NT2/D1 (cell line): ENCODE data around the gene FTO.
"Not testable (repeated sequence)": the region's sequence is repeated elsewhere in the genome, so short reads cannot be mapped to it uniquely, and the experiment has no call there.

Experiments
- DNase-seq: peaks from one replicate; pipeline ENCODE4 v3.0.0-alpha.2; 2011; ENCODE audit warnings: low read depth, low spot score
- H3K27me3 ChIP-seq: 2 replicates; pipeline ENCODE4 v1.6.0; 2011; ENCODE audit warnings: mild to moderate bottlenecking; ENCODE audit not compliant: insufficient read length, insufficient read depth
- H3K36me3 ChIP-seq: 2 replicates; pipeline ENCODE4 v1.6.1; 2011; ENCODE audit warnings: mild to moderate bottlenecking, low read length, mixed read lengths; ENCODE audit not compliant: insufficient read depth, insufficient read length
- H3K4me1 ChIP-seq: 2 replicates; pipeline ENCODE4 v1.5.1; 2011; ENCODE audit not compliant: insufficient read depth, insufficient read length
- H3K4me3 ChIP-seq: 2 replicates; pipeline ENCODE4 v1.5.1; 2011; ENCODE audit warnings: low read depth; ENCODE audit not compliant: insufficient read length
- H3K9ac ChIP-seq: 2 replicates; pipeline ENCODE4 v1.6.0; 2011; ENCODE audit warnings: low read depth; ENCODE audit not compliant: insufficient read length
- H3K9me3 ChIP-seq: 2 replicates; pipeline ENCODE4 v1.5.1; 2011; ENCODE audit warnings: mild to moderate bottlenecking, low read length; ENCODE audit not compliant: insufficient read depth
- SUZ12 ChIP-seq: IDR thresholded peaks from 2 replicates; pipeline ENCODE4 v1.6.1; 2011; ENCODE audit not compliant: insufficient read length, insufficient read depth; ENCODE audit errors: extremely low read depth
- YY1 ChIP-seq: IDR thresholded peaks from 2 replicates; pipeline ENCODE4 v1.6.1; 2011; ENCODE audit not compliant: insufficient read length, insufficient read depth
- ZNF274 ChIP-seq: IDR thresholded peaks from 2 replicates; pipeline ENCODE4 v1.6.1; 2011; ENCODE audit warnings: mild to moderate bottlenecking, low read depth, low read length

The FTO gene

DNA sequence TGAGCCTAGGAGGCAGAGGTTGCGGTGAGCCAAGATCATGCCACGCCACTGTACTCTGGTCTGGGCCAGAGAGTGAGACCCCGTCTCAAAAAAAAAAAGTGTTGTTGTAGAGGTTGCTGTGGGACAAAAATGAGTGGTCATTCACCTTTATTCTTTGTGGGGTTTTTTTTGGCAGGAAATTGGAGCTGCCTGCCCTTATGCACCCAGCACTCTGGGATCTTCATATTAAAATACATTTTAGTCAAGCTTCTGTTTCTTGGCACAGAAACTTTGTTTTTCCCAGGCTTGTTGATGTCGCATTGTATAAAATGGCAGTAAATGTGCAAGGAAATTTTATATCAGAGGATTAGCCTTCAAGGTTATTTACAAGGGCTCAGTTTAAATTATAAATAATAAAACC lies 174.3 kb downstream of the FTO start:
- H3K4me1 ChIP-seq, result no peaks in the 10 kb centered on the region
- H3K4me3 ChIP-seq, result no peak overlapping the region
- H3K36me3 ChIP-seq, result peaks cover 12% of the 10 kb centered on the region
- H3K9me3 ChIP-seq, result no peaks in the 10 kb centered on the region
- TF ChIP-seq YY1 (no peak), SUZ12 (no peak), ZNF274 (no peak)
- H3K27me3 ChIP-seq, result no peaks in the 10 kb centered on the region
- H3K9ac ChIP-seq, result no peak overlapping the region
- DNase-seq, result no peak

DNA sequence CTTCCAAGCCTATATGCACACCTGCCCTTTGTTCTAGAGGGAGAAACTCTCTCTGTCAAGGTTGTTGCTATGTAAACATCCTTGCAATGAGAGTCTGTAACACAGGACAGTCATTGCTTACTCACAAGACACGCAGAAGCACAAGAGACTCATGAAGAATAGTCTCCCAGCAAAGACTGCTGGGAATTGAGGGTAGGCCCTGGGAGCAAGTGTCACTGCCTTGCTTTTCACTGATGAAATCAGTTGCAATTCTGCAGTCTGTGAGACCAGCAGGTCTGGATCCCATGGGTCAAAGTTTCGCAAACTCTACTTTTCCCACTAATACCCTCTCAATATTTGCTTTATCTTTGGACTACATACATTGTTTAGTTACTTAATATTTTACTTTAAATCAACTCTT lies 177.4 kb downstream of the FTO start:
- TF ChIP-seq ZNF274 (no peak), YY1 (no peak)
- Histone ChIP-seq H3K9me3 (no peaks in the 10 kb centered on the region), H3K9ac (no peak overlapping the region), H3K4me3 (no peak overlapping the region), H3K36me3 (peaks cover 8% of the 10 kb centered on the region), H3K27me3 (no peaks in the 10 kb centered on the region), H3K4me1 (no peaks in the 10 kb centered on the region)
- DNase-seq, result no peak

DNA sequence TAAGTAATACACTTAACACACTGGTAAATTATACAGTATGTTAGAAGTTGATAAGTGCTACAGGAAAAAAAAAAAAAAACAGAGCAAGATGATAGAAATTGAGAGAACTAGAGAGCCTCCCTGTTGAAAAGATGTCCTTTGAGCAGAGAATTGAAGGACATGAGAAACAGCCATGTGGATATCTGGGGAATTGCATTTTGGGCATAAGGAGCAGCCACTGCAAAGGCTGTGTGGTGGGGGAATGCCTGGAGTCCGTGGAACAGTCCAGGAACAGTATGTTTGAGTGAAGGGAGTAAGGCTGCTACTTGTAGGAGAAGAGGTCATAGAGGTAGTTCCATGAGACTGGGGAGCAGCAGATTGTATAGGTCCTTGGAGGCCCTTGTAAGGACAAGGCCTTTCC lies 178.4 kb downstream of the FTO start:
- no peak for TF ChIP-seq ZNF274
- no peak for TF ChIP-seq SUZ12
- no peak for TF ChIP-seq YY1
- Histone ChIP-seq H3K4me3 (no peak overlapping the region), H3K36me3 (peaks cover 8% of the 10 kb centered on the region), H3K27me3 (no peaks in the 10 kb centered on the region), H3K4me1 (no peaks in the 10 kb centered on the region), H3K9me3 (no peaks in the 10 kb centered on the region), H3K9ac (no peak overlapping the region)
- no peak for DNase-seq

DNA sequence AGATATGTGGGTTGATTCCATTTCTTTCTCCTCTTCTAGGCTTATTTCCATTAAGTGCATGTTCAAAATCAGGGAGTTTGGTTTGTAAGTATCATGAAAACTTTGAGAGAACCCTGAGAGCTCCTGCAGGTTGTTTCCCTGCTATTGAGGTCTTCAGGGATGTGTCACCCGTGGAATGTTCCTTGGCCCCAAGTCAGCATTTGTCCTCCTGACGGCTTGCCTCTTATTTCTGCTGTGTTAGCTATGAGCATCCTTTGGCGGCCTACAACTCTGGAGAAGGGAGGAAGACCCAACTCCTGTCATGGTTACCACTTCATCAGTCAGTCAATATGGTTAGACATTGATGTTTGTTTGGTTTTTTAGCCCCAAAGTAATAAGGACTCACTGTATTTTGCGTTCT lies 180.8 kb downstream of the FTO start:
- H3K4me3 ChIP-seq, result no peak overlapping the region
- H3K4me1 ChIP-seq, result no peaks in the 10 kb centered on the region
- TF ChIP-seq ZNF274, result no peak
- TF ChIP-seq YY1, result no peak
- TF ChIP-seq SUZ12, result no peak
- H3K36me3 ChIP-seq, result peaks cover 16% of the 10 kb centered on the region
- no peak for DNase-seq
- H3K27me3 ChIP-seq, result no peaks in the 10 kb centered on the region
- H3K9ac ChIP-seq, result no peak overlapping the region
- H3K9me3 ChIP-seq, result no peaks in the 10 kb centered on the region

DNA sequence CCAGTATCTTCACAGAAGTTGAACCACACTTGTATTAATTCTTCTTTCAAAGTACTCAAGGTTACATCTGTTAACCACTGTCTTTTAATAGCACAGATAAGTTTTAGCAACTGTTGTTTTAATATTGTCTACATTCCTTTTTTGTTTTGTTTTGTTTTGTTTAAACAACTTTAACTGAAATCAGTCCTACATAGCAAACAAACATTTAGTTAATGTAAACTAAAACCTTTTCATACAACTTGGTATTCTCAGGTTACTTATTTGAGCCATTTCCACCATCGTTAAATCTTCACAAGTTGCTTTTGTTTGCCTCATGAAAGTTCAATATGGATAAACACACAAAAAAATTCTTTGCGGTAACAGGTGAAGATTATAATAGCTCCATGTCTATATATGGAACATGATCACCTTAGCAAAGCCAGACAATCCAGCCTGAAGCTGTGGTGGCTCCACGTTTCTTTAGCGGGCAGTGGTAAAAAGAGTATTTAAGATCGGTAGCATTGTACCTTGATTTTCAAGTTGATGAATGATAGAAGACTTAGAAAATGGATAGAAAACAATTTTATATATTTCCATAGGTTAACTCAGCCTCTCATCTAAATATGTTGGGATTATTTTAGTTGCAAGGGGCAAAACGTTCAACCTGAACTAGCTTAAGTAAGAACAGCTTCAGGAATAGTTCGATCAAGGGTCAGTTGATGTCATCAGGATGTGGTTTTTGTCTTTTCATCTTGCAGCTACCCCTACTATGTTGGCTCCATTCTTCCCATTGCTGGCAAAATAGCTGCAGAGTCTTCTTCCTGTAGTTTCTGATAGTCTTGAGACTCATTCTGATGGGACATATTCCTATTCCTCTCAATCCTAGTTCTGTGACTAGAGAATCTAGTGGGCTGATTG lies 182.8 kb downstream of the FTO start:
- TF ChIP-seq SUZ12, result no peak
- no peak for TF ChIP-seq ZNF274
- no peak for TF ChIP-seq YY1
- Histone ChIP-seq H3K4me3 (no peak overlapping the region), H3K27me3 (no peaks in the 10 kb centered on the region), H3K4me1 (no peaks in the 10 kb centered on the region), H3K9me3 (no peaks in the 10 kb centered on the region), H3K9ac (no peak overlapping the region), H3K36me3 (peaks cover 12% of the 10 kb centered on the region)
- DNase-seq, result no peak

DNA sequence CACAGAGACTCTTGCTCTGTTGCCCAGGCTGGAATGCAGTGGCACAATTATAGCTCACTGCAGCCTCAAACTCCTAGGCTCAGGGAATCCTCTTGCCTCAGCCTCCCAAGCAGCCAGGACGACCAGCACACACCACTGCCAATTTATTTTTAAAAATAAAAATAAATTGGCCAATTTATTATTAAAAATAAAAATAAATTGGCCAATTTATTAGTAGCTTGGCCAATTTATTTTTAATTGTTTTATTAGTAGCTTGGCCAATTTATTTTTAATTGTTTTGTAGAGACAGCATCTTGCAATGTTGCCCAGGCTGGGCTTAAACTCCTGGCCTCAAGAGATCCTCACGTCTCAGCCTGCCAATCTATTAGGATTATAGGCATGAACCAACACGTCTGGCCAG lies 184.3 kb downstream of the FTO start:
- Histone ChIP-seq H3K36me3 (peaks cover 12% of the 10 kb centered on the region), H3K4me3 (no peak overlapping the region), H3K9me3 (no peaks in the 10 kb centered on the region), H3K9ac (no peak overlapping the region), H3K27me3 (no peaks in the 10 kb centered on the region), H3K4me1 (no peaks in the 10 kb centered on the region)
- DNase-seq, result no peak
- TF ChIP-seq YY1 (no peak), SUZ12 (no peak), ZNF274 (no peak)

DNA sequence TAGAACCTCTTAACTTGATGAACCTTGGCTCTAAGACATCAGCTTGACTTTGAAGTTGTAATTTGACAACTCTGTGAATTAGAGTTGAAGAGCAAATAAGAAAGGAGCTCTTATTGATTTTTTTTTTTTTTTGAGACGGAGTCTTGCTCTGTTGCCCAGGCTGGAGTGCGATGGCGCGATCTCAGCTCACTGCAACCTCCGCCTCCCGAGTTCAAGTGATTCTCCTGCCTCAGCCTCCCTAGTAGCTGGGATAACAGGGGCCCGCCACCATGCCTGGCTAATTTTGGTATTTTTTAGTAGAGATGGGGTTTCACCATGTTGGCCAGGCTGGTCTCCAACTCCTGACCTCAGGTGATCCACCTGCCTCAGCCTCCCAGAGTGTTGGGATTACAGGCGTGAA lies 186.9 kb downstream of the FTO start:
- not testable (repeated sequence) for H3K27me3 ChIP-seq, H3K4me3 ChIP-seq, H3K9me3 ChIP-seq, H3K4me1 ChIP-seq, H3K9ac ChIP-seq, DNase-seq
- H3K36me3 ChIP-seq, result peaks cover 12% of the 10 kb centered on the region
